ENCODE measurements around the gene MEGF9. TPM values are rescaled to one million over a fixed set of nuclear protein-coding genes. Genes with fewer than 3 reads are reported as not detected.

Gene MEGF9
- total RNA-seq, 4 donors from 2014 or later = 17.3 to 36.4 (median 27.2) TPM

- ATAC-seq (ENCODE audit: low FRiP score) (no peak), DNase-seq (ENCODE audit: low spot score) (no peak)
- no peak for TF ChIP-seq CTCF (IDR thresholded peaks at IDR 0.05)
These were observed 19.7 kb downstream of the MEGF9 start for GRCh38 chr9:120694559-120694958.

GRCh38 chr9:120693700-120694008, 20.6 kb downstream of the MEGF9 start:
- ATAC-seq (ENCODE audit: low FRiP score) (no peak), DNase-seq (ENCODE audit: low spot score) (no peak)
- TF ChIP-seq CTCF (IDR thresholded peaks at IDR 0.05) = no peak

- no peak for TF ChIP-seq CTCF (IDR thresholded peaks at IDR 0.05)
- DNase-seq (ENCODE audit: low spot score) = no peak
- no peak for ATAC-seq (ENCODE audit: low FRiP score)
These were observed 21.2 kb downstream of the MEGF9 start for GRCh38 chr9:120692901-120693699.

- no peak for DNase-seq (ENCODE audit: low spot score)
- no peak for ATAC-seq (ENCODE audit: low FRiP score)
- TF ChIP-seq CTCF (IDR thresholded peaks at IDR 0.05) = no peak
These were observed 23.9 kb downstream of the MEGF9 start for GRCh38 chr9:120690372-120690771.

- no peak for DNase-seq (ENCODE audit: low spot score)
These were observed 24.4 kb downstream of the MEGF9 start for GRCh38 chr9:120689860-120690259.

GRCh38 chr9:120688758-120689157, 25.5 kb downstream of the MEGF9 start:
- DNase-seq (ENCODE audit: low spot score) (no peak), ATAC-seq (ENCODE audit: low FRiP score) (no peak)
- TF ChIP-seq CTCF (IDR thresholded peaks at IDR 0.05) = no peak

More at GRCh38 chr9:120689860-120690259, 24.4 kb downstream of the MEGF9 start:
- no peak for ATAC-seq (ENCODE audit: low FRiP score)
- no peak for TF ChIP-seq CTCF (IDR thresholded peaks at IDR 0.05)

GRCh38 chr9:120683150-120683549, 31.1 kb downstream of the MEGF9 start:
- no peak for ATAC-seq (ENCODE audit: low FRiP score)

More at GRCh38 chr9:120683150-120683549, 31.1 kb downstream of the MEGF9 start:
- DNase-seq (ENCODE audit: low spot score) = no peak
- no peak for TF ChIP-seq CTCF (IDR thresholded peaks at IDR 0.05)
